ENCODE results near the gene SHOX.

- TF ChIP-seq CTCF (IDR thresholded peaks at IDR 0.05) (no peak), POLR2A (IDR thresholded peaks at IDR 0.05) (no peak)
These were observed 1.3 kb downstream of the SHOX start for GRCh38 chrX:631802-632365.

Data from right lobe of liver (tissue), 4 donors.